Jurkat, Clone E6-1 (cell line): Measurements from ENCODE around the gene MMP2. TPM values are rescaled to one million over a fixed set of nuclear protein-coding genes. Genes with fewer than 3 reads are reported as not detected.

Experiments used
- DNase-seq: peaks from one replicate; pipeline ENCODE4 v3.0.0-alpha.2; 2011; ENCODE audit warnings: low read depth, low spot score
- H3K4me3 ChIP-seq: 2 replicates; pipeline ENCODE4 v1.5.1; 2011; ENCODE audit warnings: mild to moderate bottlenecking, low read length, control low read depth, moderate library complexity
- polyA plus RNA-seq: library from polyadenylated mRNA; unstranded; fragments of >200 nt; gene quantifications from one replicate; pipeline ENCODE4 v1.2.1, GENCODE V29; 2012; ENCODE audit warnings: missing spikeins; ENCODE audit not compliant: insufficient read length, insufficient read depth

Gene MMP2
- polyA plus RNA-seq, result not detected

- DNase-seq, result no peak
- H3K4me3 ChIP-seq, result no peak within 1 kb of the TSS
Measured at GRCh38 chr16:55478827-55479429, at the start of gene MMP2. Gene MMP2, plus strand, starts transcription at chr16:55479198. Its CDS starts 282 bp downstream, at chr16:55479480.

GRCh38 chr16:55433030-55433429 lies 46.0 kb upstream of the MMP2 start:
- H3K4me3 ChIP-seq, result no peak overlapping the region
- DNase-seq, result no peak

DNA sequence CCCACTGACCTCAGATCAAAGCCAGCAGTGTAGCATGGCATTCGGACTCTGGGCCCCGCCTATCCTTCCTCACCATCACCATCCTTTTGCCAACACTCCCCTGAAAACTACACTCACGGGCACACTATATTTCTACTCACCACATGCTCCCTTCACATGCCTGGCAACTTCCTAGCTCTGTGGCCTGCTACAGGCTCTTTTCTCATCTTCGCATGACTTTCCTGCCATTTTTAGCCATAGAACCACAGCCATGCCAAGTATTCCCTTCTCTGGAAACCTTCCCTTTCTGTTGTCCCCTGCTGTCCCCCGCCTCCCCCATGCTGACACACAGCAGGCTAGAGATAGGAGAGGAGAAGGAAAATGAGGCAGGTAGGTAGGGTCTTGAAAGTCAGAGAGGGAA lies 45.5 kb upstream of the MMP2 start:
- no peak for DNase-seq
- H3K4me3 ChIP-seq, result no peak overlapping the region

DNA sequence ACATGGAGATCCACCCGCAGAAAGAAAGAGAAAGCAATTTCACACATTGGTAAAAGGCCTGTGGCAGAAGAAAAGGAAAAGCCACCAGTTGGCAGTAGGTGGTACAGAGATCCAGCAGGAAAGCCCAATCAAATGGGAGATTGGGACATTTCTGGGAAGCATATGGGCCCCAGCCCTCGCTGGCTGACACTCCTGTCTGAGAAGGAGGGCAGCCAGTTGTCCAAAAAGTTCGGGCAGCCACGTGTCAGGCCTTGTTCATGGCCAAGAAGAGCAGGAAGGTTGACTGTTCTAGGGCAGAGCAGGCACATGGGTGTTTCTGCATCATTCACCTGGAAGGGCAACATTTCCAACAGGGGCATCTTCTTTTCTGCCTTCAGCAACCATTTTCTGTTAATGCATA lies 45.0 kb upstream of the MMP2 start:
- no peak overlapping the region for H3K4me3 ChIP-seq
- DNase-seq, result no peak

DNA sequence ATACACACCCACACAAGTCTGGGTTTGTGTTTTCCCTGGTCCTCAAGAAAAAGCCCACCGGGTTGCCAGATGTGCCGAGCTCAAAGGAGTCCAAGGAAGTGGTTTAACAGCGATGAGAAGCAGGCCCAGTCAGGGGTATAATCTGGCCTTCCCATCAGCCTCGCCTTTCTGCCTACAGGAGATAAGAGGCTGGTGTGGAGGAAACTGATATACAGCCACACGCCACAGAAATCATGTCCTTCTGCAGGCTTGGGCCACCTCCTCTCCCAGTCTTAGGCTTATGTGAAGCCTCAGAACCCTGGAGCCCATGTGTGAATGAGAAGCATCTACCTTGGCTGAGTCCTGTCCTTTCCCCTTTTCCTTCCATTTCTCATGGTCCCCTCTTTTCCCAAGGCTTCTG lies 43.6 kb upstream of the MMP2 start:
- peak; percentile 91 for DNase-seq
- H3K4me3 ChIP-seq, result no peak overlapping the region

DNA sequence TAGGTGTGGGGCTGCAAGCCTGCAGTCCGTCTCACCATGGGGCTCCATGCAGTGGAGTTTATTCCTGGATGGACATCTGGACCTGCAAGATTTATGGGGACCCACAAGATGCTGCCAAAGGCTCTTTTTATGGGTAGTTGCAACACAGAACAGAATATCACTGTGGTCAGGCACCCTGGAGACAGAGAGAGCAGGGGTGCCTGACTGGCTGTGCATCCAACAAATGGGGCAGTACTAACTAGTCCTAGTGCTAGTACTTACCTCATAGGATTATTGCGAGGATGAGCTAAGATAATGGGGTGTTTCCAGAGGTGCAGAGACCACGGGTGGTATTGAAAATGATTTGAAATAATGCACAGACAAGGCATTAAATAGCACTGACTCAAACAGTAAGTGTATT lies 42.4 kb upstream of the MMP2 start:
- DNase-seq, result no peak
- H3K4me3 ChIP-seq, result no peak overlapping the region

DNA sequence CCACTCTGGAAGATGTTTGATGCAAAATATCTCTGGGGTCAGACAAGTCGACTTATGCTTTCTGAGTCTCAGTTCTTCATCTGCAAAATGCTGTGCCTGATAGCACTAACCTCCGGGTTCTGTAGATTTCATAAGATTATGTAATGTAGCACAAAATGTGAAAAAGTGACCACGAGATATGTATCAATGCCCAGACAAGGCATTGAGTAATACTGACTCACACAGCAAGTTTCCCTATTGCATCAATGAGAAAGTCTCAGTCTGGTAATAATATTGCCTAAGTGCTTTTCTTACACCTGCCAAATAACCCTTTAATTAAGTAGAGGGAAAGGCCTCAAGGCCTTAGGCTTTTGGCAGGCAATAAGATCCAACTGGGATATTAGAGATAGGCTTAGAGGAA lies 41.4 kb upstream of the MMP2 start:
- H3K4me3 ChIP-seq, result no peak overlapping the region
- no peak for DNase-seq

DNA sequence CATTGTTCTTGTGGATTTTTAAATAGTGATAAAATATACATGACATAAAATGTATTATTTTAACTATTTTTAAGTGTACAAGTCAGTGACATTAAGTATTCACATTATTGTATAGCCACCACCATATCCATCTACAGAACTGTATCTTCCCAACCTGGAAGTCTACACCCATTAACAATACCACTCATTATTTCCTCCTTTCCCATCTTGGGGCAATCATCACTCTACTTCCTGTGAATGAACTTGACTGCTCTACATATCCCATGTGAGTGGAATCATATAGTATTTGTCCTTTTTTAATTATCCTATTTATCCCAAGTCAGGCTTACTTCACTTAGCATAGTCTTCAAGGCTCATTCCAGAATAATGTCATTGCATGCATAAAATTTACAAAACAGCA lies 40.7 kb upstream of the MMP2 start:
- H3K4me3 ChIP-seq, result no peak overlapping the region
- no peak for DNase-seq

- H3K4me3 ChIP-seq, result no peak overlapping the region
- no peak for DNase-seq
Measured at GRCh38 chr16:55439101-55439690, 39.8 kb upstream of the MMP2 start.

DNA sequence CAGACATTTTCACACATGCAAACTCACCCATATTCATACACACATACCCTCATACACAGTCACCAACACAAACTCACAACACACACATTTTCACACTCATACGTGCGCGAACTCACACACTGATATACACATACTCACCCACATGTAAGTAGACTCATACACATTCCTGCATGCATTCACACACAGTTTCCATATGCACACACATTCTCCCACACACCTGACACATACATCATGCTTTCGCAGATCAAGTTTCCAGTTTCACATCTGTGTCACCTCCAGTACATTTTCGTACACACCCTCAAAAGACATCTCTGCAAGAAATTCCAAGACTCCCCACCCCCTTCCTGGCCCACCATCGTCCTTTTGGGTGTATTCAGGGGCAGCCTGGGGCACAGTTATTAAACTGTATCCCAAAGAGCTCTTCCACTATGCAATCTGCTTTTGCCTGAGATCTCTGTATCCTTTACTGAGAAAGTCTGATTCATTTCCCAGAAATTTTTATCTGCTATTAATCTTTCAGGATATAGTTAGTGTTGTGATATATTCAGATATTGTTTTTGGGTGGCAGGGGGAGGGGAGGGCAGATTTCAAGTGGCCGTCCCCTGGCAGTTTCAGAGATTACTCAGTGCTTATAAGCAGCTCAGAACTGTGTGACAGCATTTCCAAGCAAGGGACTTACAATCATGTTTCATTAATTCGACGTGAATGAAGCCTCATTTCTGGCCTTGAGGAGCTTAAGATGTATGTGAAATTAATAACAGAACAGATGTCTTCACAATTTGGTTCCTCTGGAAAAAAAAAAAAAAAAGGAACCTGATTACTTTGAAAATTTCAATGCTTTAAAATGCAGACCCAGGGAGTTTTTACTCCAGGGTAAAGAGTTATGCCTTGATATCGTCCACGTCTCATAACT lies 35.3 kb upstream of the MMP2 start:
- no peak overlapping the region for H3K4me3 ChIP-seq

GRCh38 chr16:55444754-55445485 lies 34.1 kb upstream of the MMP2 start:
- no peak for DNase-seq
- H3K4me3 ChIP-seq, result no peak overlapping the region

More for the DNA sequence above, 35.3 kb upstream of the MMP2 start:
- DNase-seq, result no peak

DNA sequence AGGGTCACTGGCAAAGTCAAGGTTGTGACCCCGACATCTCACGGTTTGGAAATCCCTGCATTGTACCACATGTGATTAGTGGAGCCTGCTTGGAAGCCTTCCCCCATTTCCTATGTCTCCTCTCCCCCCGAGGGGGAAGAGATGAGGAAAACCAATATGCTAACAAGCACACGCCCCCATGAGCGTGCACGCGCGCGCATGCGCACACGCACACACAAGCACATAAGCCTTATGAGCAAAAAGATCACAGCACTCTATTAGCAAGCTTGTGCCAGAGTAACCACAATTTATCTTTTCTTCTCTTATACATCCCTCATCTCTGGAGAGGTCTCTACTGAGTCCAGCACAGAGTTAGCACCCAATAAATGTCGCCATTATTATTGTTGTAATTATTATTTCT lies 31.8 kb upstream of the MMP2 start:
- DNase-seq, result no peak
- no peak overlapping the region for H3K4me3 ChIP-seq

GRCh38 chr16:55452996-55453395 lies 26.0 kb upstream of the MMP2 start:
- no peak for DNase-seq
- H3K4me3 ChIP-seq, result no peak overlapping the region

GRCh38 chr16:55453909-55454308 lies 25.1 kb upstream of the MMP2 start:
- DNase-seq, result no peak
- no peak overlapping the region for H3K4me3 ChIP-seq

- H3K4me3 ChIP-seq, result no peak overlapping the region
- no peak for DNase-seq
Measured at GRCh38 chr16:55454861-55455260, 24.1 kb upstream of the MMP2 start.

GRCh38 chr16:55462241-55462640 lies 16.8 kb upstream of the MMP2 start:
- H3K4me3 ChIP-seq, result no peak overlapping the region
- no peak for DNase-seq

- DNase-seq, result no peak
- H3K4me3 ChIP-seq, result no peak overlapping the region
Measured at GRCh38 chr16:55464375-55464774, 14.6 kb upstream of the MMP2 start.

DNA sequence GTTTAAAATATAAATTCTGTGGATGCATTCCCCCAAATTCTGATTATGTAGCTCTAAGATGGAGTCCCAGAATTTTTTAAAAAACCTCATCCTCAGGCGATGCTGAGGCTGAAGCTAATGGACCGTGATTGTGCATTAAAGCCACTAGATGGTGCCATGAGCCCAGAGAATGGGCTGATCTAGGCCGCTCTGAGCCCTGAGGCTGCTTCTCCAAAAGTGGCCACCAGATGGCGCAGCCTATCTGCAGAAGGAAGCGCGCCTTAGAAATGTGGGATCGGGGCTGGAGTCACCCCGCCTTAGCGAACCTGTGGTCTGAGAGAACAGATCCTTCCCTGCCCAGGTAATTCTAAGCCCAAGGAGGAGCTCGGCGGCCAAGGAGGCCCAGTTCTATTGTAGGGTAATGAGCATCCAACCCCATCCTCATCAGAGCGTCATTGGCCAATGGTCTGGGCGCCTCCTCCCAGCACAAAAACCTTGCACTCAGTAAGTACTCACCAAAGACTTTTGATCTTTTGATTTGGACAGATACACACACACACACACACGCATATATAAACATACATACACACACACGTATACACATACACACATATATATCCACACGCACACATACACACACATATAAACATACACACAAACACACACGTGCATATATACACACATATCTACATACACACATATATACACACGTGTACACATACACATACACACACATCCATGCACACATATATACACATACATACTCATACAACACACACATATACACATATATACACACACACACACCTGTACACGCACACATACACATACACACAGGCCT lies 13.7 kb upstream of the MMP2 start:
- no peak overlapping the region for H3K4me3 ChIP-seq
- DNase-seq, result peak; percentile 79

GRCh38 chr16:55466209-55466608 lies 12.8 kb upstream of the MMP2 start:
- no peak overlapping the region for H3K4me3 ChIP-seq
- DNase-seq, result no peak
